Measurements from ENCODE around the gene UBB. TPM values are rescaled to one million over a fixed set of nuclear protein-coding genes. Genes with fewer than 3 reads are reported as not detected.
"Not testable (repeated sequence)": the region's sequence is repeated elsewhere in the genome, so short reads cannot be mapped to it uniquely, and the experiment has no call there.

The UBB gene
- total RNA-seq, 1 experiment from 2014 or later: 1,097 TPM

DNA sequence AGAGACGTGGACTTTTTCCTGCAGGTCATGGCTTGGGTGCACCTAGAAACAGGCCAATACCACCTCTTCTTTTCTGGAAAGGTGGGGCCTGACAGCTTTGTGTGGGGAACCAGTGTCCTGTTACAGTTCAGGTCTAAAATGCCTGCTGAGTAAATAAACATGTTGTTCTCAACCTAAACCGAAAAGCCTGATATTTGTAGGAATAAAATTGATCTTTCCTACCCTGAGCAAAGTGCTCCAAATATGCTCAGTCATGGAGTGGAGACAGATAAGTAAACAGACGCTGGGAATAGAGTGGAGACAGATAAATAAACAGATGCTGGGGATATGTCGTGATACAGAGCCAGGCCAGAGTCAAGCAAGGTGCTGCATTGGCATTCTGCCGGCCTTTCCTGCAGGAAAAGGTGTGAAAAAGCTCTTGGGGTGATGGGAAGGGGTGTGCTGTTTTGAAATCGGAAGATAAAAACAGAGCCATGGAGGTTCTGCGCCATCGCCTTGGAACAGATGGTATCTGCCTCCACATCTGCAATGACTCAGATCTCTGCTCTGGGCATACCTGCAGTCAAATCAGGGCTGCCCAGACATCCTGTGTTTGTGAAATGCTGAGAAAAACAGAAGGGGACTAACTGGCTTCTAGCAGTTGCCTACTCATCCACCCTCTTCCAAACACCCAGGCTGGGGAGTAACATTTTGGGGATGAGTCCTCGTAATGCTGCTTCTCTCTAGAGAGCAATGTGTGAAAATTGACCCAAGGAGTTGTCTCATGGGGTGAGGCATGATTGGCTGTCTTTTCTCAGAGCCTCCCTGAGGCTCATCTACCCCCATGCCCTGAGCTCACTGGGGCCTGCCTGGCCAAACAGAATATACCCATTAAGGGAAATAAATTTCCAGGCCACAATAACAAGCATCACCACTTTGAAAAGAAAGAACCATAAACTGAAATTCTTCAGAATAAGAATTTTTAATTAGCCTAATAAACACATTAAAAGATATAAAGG lies 17.7 kb downstream of the UBB start:
- H3K4me3 ChIP-seq: no peak overlapping the region
- H3K9me3 ChIP-seq: no peaks in the 10 kb centered on the region
- DNase-seq: no peak
- H3K27me3 ChIP-seq: no peaks in the 10 kb centered on the region
- H3K36me3 ChIP-seq: no peaks in the 10 kb centered on the region

DNA sequence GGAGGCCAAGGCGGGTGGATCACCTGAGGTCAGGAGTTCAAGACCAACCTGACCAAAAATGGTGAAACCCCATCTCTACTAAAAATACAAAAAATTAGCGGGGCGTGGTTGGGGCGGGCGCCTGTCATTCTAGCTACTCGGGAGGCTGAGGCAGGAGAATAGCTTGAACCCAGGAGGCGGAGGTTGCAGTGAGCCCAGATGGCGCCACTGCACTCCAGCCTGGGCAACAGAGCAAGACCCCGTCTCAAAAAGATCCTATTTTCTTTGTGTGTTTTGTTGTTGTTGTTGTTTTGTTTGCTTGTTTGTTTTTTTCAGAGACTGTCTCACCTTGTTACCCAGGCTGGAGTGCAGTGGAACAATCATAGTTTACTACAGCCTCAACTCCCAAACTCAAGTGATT lies 23.0 kb downstream of the UBB start:
- DNase-seq, H3K4me3 ChIP-seq, H3K9me3 ChIP-seq, H3K27me3 ChIP-seq, H3K36me3 ChIP-seq: not testable (repeated sequence)

DNA sequence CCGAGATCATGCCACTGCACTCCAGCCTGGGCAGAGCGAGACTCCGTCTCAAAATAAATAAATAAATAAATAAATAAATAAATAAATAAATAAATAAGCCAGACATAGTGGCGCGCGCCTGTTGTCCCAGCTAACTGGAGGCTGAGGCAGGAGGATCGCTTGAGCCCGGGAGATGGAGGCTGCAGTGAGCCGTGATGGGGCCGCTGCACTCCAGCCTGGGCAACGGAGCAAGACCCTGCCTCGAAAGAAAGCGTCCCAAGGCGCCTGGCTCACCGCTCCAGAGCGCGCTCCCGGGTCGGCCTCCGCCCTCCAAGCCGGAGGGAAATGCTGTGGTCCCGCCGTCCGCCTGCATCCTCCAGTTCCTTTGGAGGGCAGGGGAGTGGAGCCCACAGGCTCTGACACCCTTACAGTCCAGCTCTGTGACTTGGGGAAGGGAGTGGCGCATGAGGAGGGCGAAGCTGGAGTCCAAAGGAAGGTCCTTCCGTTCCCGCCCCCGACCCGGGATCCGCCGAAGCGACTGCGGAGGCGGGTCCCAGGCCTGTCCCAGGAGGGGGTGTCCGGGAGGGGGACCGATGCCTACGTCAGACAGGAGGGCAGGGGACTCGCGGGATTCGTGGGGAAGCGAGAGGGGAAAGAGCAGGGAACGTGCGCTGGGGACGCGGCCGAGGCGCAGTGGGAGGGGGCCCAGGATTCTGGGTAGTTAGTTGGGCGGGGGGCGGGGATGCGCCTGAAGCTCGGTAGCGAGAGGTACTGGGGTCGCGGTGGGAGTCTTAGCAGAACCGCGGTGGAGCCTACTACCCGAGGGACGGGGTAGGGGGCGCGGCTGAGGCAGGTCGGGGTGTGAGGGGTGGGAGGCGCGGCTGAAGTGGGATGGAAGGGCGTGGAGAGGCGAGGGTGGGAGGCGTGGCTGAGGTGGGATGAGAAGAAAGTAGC lies 26.1 kb downstream of the UBB start:
- DNase-seq: no peak
- H3K9me3 ChIP-seq: no peaks in the 10 kb centered on the region
- H3K27me3 ChIP-seq: no peaks in the 10 kb centered on the region
- no peaks in the 10 kb centered on the region for H3K36me3 ChIP-seq
- no peak overlapping the region for H3K4me3 ChIP-seq

GRCh38 chr17:16407911-16408588 lies 27.2 kb downstream of the UBB start:
- no peak for DNase-seq
- Histone ChIP-seq H3K4me3 (no peak overlapping the region), H3K36me3 (no peaks in the 10 kb centered on the region), H3K9me3 (no peaks in the 10 kb centered on the region), H3K27me3 (no peaks in the 10 kb centered on the region)

DNA sequence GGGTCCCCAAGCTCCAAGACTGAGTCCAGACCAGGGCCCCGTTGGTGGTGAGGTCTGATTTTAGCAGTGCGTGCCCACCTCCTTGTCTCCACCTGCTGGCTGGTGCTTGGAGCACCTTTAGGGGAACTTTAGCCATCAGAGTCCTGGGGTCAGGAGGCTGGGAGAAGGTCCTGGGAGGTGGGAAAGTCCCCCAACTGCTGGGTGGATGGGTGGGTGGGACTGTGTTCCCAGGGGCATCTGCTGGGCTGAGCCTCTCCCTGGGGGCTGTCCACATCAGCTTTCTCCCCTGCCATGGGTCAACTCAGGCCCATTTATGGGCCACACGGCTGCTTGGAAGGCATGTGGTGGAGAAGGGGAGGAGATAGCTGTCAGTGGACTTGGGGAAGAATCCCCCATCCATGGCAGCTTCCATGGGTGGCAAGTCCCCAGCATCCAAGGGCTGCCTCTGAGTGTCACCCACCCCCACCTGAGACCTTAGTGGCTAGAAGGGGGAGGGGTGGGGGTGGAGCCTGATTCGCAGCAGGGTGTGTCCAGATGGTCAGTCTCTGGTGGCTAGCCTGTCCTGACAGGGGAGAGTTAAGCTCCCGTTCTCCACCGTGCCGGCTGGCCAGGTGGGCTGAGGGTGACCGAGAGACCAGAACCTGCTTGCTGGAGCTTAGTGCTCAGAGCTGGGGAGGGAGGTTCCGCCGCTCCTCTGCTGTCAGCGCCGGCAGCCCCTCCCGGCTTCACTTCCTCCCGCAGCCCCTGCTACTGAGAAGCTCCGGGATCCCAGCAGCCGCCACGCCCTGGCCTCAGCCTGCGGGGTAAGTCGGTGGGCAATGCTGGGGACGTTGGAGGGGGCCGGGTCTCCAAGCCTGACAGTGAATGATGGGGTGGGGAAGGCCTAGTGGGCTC lies 34.4 kb downstream of the UBB start, which contains the start of gene TRPV2:
TSS of gene TRPV2 (plus strand) at position 541 of the 894 bp plus-strand sequence. CDS start 2,098 bp downstream, outside the sequence.
- Histone ChIP-seq H3K9me3 (no peaks in the 10 kb centered on the region), H3K4me3 (no peak within 1 kb of the TSS)

GRCh38 chr17:16417399-16417798 lies 36.5 kb downstream of the UBB start:
- no peak for DNase-seq
- H3K4me3 ChIP-seq: no peak overlapping the region
- no peaks in the 10 kb centered on the region for H3K36me3 ChIP-seq
- no peaks in the 10 kb centered on the region for H3K9me3 ChIP-seq
- no peaks in the 10 kb centered on the region for H3K27me3 ChIP-seq

More for the DNA sequence above, 34.4 kb downstream of the UBB start, which contains the start of gene TRPV2:
- no peaks in the 10 kb centered on the region for H3K27me3 ChIP-seq
- no peaks in the 10 kb centered on the region for H3K36me3 ChIP-seq
- DNase-seq: no peak

DNA sequence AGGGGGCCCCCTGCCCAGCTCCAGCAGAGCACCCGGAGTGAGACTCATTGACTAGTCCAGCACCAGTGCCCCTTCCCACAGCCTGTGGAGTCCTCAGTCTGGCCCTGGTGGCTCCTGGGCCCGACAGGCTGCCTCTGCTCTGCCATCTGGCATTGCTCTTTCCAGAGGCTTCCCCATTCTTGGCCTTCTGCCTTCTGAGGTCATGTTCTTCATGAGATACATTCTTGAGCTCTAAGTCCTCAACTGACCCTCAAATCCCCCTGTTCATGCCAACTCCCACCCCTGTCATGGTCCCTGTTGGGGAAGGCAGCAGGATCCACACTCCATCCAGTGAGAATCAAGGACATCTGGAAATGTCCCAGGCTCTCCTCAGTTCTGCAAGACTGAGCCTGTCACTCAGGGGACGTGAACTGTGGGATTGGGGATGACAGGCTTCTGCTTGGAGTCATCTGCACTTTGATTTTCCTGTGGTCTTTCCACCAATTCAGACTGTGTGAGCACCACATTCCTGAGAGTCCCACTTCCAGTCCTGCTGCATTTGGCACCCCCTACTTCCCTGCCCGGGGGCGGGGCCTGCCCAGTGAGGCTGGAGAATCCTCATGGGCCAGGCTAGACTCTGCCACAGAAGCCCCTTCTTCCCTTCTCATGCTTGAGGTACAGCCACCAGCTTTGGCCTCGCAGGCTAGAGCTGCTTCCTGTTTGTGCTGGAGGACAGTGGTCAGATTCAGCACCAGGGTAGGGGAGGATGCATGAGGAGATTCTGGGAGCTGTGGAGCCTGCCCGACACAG lies 37.2 kb downstream of the UBB start:
- peak; percentile 63 for DNase-seq
- Histone ChIP-seq H3K27me3 (no peaks in the 10 kb centered on the region), H3K9me3 (no peaks in the 10 kb centered on the region), H3K36me3 (no peaks in the 10 kb centered on the region), H3K4me3 (no peak overlapping the region)

GRCh38 chr17:16418685-16419068 lies 37.8 kb downstream of the UBB start:
- Histone ChIP-seq H3K27me3 (no peaks in the 10 kb centered on the region), H3K36me3 (no peaks in the 10 kb centered on the region), H3K4me3 (no peak overlapping the region), H3K9me3 (no peaks in the 10 kb centered on the region)
- DNase-seq: no peak

GRCh38 chr17:16419074-16419928 lies 38.4 kb downstream of the UBB start:
- Histone ChIP-seq H3K4me3 (no peak overlapping the region), H3K27me3 (no peaks in the 10 kb centered on the region)
- DNase-seq: peak; percentile 79

DNA sequence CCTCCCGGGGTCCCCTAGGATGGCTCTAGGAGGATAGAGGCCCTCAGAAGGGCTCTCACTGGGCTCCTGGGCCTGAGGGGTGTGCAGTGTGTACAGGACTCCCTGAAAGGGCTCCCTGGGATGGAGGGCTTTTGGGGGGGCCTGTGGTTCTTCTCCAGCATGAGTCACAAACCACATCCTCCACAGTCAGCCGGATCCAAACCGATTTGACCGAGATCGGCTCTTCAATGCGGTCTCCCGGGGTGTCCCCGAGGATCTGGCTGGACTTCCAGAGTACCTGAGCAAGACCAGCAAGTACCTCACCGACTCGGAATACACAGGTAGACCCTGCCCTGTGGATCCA lies 39.0 kb downstream of the UBB start:
- peak; percentile 57 for DNase-seq
- H3K27me3 ChIP-seq: no peaks in the 10 kb centered on the region
- H3K36me3 ChIP-seq: no peaks in the 10 kb centered on the region
- H3K4me3 ChIP-seq: no peak overlapping the region
- no peaks in the 10 kb centered on the region for H3K9me3 ChIP-seq

More at GRCh38 chr17:16419074-16419928, 38.4 kb downstream of the UBB start:
- Histone ChIP-seq H3K36me3 (no peaks in the 10 kb centered on the region), H3K9me3 (no peaks in the 10 kb centered on the region)

GRCh38 chr17:16422416-16422815 lies 41.5 kb downstream of the UBB start:
- Histone ChIP-seq H3K9me3 (no peaks in the 10 kb centered on the region), H3K27me3 (no peaks in the 10 kb centered on the region), H3K4me3 (no peak overlapping the region), H3K36me3 (no peaks in the 10 kb centered on the region)
- no peak for DNase-seq

- Histone ChIP-seq H3K4me3 (no peak overlapping the region), H3K36me3 (no peaks in the 10 kb centered on the region), H3K9me3 (no peaks in the 10 kb centered on the region), H3K27me3 (no peaks in the 10 kb centered on the region)
- DNase-seq: no peak
Observed at GRCh38 chr17:16423226-16423872, 42.5 kb downstream of the UBB start.

DNA sequence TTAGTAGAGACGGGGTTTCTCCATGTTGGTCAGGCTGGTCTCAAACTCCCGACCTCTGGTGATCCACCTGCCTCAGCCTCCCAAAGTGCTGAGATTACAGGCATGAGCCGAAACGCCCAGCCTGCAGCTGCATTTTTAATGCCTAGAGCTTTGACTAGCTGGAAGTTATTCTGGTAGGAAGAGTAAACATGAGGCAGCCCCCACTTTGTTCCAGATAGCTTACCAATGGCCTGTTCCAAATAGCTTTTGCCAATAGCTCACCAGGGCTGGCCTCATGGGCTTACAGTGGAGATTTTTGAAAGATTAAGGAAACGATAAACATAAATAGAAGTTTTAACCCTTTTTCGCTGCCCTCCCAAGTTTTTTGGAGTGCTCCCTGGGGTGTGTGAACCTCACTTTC lies 44.3 kb downstream of the UBB start:
- no peak for DNase-seq
- H3K4me3 ChIP-seq: no peak overlapping the region
- no peaks in the 10 kb centered on the region for H3K9me3 ChIP-seq
- H3K27me3 ChIP-seq: no peaks in the 10 kb centered on the region
- no peaks in the 10 kb centered on the region for H3K36me3 ChIP-seq

All from MG63 (cell line).